WERI-Rb-1 (cell line): ENCODE measurements around the gene ACTR3.

Experiments
- DNase-seq: peaks from one replicate; pipeline ENCODE4 v3.0.0-alpha.2; 2020
- H3K27ac ChIP-seq: fragments of 250-450 bp; sonication (Bioruptor Pico); 2 replicates; pipeline ENCODE4 v1.5.1; 2020; ENCODE audit warnings: mild to moderate bottlenecking, moderate library complexity
- H3K27me3 ChIP-seq: fragments of 250-450 bp; sonication (Bioruptor Pico); 2 replicates; pipeline ENCODE4 v1.5.1; 2021; ENCODE audit warnings: mild to moderate bottlenecking, low read depth, moderate library complexity; ENCODE audit not compliant: insufficient read depth, severe bottlenecking
- H3K36me3 ChIP-seq: fragments of 250-450 bp; sonication (Bioruptor Pico); 2 replicates; pipeline ENCODE4 v1.5.1; 2020; ENCODE audit warnings: mild to moderate bottlenecking, moderate library complexity
- H3K4me3 ChIP-seq: 2 replicates; pipeline ENCODE4 v1.5.1; 2011; ENCODE audit warnings: low read depth, mild to moderate bottlenecking, control low read depth, low read length
- H3K9me3 ChIP-seq: fragments of 250-450 bp; sonication (Bioruptor Pico); 2 replicates; pipeline ENCODE4 v1.5.1; 2021; ENCODE audit warnings: mild to moderate bottlenecking, moderate library complexity; ENCODE audit not compliant: severe bottlenecking
- TF ChIP-seq, protein P1 (sequence below): IDR thresholded peaks from 2 replicates; pipeline ENCODE4 v1.5.1; 2011; ENCODE audit warnings: low read depth, mild to moderate bottlenecking, control low read depth, inconsistent platforms, low read length

ACTR3 gene

DNA sequence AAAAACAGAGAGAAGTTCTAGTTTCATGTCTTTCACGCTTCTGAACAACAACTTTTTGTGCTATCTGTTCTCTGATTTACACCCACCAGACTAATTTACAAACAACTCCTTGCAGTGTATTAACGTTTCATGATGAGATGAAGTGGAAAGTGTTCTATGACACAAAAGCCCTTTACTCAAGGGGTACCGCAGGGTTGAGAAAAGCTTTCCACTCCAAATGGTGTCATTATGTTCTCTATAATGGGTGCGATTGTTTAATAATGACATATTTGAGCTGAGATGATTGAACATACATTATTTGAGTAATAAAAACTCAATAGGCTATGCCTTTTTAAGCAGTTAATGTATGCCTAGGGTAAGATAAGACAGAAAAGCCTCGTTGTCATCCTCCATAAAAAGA is 76.3 kb downstream of the ACTR3 start:
- Histone ChIP-seq H3K27ac (no peak overlapping the region), H3K27me3 (no peaks in the 10 kb centered on the region), H3K36me3 (no peaks in the 10 kb centered on the region), H3K4me3 (no peak overlapping the region), H3K9me3 (no peaks in the 10 kb centered on the region)
- TF ChIP-seq, protein P1, sequence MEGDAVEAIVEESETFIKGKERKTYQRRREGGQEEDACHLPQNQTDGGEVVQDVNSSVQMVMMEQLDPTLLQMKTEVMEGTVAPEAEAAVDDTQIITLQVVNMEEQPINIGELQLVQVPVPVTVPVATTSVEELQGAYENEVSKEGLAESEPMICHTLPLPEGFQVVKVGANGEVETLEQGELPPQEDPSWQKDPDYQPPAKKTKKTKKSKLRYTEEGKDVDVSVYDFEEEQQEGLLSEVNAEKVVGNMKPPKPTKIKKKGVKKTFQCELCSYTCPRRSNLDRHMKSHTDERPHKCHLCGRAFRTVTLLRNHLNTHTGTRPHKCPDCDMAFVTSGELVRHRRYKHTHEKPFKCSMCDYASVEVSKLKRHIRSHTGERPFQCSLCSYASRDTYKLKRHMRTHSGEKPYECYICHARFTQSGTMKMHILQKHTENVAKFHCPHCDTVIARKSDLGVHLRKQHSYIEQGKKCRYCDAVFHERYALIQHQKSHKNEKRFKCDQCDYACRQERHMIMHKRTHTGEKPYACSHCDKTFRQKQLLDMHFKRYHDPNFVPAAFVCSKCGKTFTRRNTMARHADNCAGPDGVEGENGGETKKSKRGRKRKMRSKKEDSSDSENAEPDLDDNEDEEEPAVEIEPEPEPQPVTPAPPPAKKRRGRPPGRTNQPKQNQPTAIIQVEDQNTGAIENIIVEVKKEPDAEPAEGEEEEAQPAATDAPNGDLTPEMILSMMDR = no peak
- no peak for DNase-seq

DNA sequence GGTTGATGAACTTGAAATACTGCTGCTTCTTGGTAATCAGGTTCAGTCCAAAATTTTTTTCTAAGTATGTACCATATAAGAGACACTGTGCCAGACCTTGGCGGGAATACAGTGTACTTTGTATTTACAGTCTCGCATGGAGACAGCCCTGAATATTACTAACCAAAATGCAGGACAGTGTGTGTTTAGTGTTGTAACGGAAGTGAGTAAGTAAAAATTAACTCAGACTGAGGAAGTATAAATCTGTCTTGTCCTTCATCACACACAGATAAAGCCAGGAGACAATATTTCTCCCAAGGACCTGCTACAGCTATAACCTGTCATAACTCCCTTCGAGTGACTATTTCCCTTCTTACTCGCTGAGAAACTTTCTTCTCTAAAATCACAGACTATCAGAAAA is 76.9 kb downstream of the ACTR3 start:
- Histone ChIP-seq H3K27ac (no peak overlapping the region), H3K36me3 (no peaks in the 10 kb centered on the region)

DNA sequence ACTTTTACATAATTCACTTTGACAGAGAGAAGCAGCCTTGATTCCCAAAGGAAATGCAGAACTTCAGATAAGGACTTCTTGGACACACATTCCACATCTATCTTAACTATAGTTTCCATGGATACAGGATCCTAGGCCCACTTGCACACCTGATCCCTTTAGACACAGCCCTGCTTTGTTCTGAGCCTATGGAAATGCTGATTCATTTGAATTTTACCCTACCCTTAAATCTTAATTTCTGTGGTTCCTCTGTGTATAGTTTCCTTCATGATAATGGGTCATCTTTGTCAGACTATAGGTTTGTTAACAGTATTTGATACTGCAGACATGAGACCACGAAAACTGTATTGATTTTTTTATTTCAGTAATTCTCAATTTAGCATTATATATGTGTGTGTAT is 77.4 kb downstream of the ACTR3 start:
- TF ChIP-seq, protein P1 = no peak
- Histone ChIP-seq H3K27ac (no peak overlapping the region), H3K4me3 (no peak overlapping the region), H3K27me3 (no peaks in the 10 kb centered on the region), H3K9me3 (no peaks in the 10 kb centered on the region), H3K36me3 (no peaks in the 10 kb centered on the region)
- no peak for DNase-seq

More for the DNA sequence above, 76.9 kb downstream of the ACTR3 start:
- Histone ChIP-seq H3K27me3 (no peaks in the 10 kb centered on the region), H3K9me3 (no peaks in the 10 kb centered on the region), H3K4me3 (no peak overlapping the region)
- TF ChIP-seq, protein P1 = no peak
- no peak for DNase-seq

GRCh38 chr2:113972766-113973165 is 82.9 kb downstream of the ACTR3 start:
- no peak for DNase-seq
- H3K9me3 ChIP-seq = no peaks in the 10 kb centered on the region
- no peak overlapping the region for H3K27ac ChIP-seq
- H3K4me3 ChIP-seq = no peak overlapping the region
- H3K36me3 ChIP-seq = no peaks in the 10 kb centered on the region
- TF ChIP-seq, protein P1 = no peak
- H3K27me3 ChIP-seq = no peaks in the 10 kb centered on the region

- TF ChIP-seq, protein P1 = no peak
- Histone ChIP-seq H3K27ac (no peak overlapping the region), H3K27me3 (no peaks in the 10 kb centered on the region), H3K36me3 (no peaks in the 10 kb centered on the region), H3K9me3 (no peaks in the 10 kb centered on the region), H3K4me3 (no peak overlapping the region)
- no peak for DNase-seq
Observed at GRCh38 chr2:113973810-113974209, 83.9 kb downstream of the ACTR3 start.

DNA sequence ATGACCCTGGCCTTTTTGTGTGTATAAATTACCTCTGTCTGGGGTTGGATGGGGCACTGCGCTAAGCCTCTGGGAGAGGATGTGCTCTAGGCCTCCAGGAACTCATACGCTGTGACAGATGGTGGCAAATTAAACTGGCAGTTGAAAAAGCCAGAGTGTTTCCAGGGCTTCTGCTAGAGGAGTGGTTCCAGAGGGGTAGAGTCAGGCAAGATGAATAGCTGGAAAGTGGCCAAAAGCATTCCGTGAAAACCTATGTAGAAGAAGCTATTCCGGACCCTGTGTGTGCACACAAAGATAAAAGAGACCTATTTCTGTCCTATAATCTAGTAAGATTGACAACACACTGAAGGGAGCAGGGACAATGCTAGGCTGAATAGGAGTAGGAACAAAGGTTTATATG is 84.8 kb downstream of the ACTR3 start:
- TF ChIP-seq, protein P1 = no peak
- Histone ChIP-seq H3K27ac (peak overlapping the region; percentile 57), H3K4me3 (no peak overlapping the region), H3K27me3 (no peaks in the 10 kb centered on the region), H3K9me3 (no peaks in the 10 kb centered on the region), H3K36me3 (no peaks in the 10 kb centered on the region)
- peak; percentile 86 for DNase-seq
